Ammon's horn (tissue), 1 donor: ENCODE data around the gene YKT6.
"Not testable (repeated sequence)": the region's sequence is repeated elsewhere in the genome, so short reads cannot be mapped to it uniquely, and the experiment has no call there.

ENCODE experiments used
- DNase-seq: peaks from one replicate; pipeline ENCODE4 v3.0.0-alpha.2; 2016; ENCODE audit warnings: low spot score

The YKT6 gene

DNA sequence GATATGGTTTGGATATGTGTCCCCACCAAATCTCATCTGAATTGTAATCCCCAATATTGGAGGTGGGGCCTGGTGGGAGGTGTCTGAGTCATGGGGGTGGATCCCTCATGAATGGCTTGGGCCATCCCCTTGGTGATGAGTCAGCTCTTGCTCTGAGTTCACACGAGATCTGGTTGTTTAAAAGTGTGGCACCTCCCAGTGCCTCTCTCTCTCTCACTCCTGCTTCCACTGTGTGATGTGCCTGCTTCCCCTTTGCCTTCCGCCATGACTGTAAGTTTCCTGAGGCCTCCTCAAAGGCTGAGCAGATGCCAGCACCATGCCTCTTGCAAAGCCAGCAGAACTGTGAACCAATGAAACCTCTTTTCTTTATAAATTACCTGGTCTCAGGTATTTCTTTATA is 6.7 kb upstream of the YKT6 start:
- no peak for DNase-seq

DNA sequence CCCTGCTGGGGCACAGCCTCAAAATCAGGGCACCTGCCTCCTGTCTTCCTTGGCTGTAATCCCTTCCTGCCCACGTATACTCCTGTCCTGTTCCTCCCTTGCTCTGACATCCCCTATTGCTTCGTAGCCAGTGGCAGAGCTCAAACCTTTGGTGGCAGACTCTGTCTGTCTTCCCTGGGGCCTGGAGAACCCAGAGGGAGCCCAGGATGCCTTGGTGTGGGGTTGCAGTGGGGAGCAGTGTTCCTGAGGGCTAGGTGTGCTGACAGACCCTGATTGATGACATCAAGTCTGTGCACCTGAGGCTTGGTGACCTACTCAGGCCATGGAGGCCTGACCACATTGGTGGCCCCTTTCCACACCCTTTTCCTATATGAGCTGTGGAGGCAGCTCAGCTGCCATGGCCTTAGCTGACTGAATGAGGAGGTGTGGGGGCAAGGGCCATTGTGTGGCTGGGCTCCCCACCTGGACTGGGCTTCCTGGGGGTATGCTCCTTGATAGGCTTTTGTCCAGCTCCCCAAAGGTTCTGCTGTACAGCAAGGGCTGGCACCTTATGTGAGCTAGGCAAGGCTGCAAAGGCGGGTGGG is 6.1 kb upstream of the YKT6 start:
- DNase-seq: no peak

DNA sequence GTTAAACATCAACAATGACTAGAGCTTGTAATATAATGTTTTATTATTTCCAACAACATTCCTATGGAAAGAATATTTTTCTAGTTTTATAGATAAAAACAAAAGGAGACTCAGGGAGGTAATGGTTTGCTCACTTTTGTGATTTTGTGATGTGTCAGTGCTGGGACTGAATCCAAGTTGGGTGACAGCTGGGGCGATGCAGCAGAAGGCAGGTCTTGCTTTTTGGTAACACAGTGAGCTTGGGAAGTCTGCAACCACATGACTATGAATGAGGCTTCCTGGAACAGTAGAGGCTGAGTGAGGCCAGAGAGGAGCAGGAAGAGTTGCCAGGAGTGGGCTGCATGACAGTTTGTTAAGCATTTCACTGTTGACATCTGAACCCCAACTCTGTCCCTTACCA is 4.9 kb upstream of the YKT6 start:
- DNase-seq: peak; percentile 59

DNA sequence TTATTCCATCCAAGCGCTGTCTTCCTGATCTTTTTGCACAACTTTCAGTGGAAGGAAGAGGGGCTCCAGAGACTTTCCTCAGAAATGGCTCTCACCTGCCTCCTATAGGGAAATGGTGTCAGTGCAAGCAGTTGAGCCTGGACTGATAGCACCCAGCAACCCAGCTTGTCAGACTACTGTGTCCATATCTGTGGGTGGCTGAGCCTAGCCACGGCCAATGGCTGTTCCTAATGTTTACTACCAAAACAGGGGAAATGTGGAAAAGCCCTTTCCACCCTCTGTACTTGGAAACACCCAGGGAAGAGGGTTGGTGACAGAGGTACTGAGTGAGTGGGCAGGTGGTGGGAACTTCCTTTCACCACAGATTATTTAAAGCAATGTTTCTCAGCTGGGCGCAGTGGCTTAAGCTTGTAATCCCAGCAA is 4.3 kb upstream of the YKT6 start:
- peak; percentile 74 for DNase-seq

DNA sequence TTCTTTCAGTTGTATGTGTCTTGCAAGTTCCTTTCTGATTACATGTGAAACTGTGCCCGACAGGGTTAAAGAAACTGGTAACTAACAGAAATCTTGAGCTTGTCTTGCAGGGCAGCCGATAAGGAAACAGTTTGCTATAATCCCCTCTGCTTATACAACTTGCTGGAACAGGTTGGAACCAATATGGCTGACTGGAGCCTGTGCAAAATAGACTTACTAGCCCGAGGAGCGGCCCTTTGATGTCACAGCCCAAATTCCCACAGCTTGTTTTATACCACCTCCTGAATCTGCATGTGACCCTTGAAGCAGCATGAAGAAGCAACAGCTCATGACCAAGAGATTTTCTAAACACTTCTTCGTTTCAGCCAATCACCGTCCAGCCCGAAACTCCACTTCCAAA is 3.3 kb upstream of the YKT6 start:
- DNase-seq: no peak

DNA sequence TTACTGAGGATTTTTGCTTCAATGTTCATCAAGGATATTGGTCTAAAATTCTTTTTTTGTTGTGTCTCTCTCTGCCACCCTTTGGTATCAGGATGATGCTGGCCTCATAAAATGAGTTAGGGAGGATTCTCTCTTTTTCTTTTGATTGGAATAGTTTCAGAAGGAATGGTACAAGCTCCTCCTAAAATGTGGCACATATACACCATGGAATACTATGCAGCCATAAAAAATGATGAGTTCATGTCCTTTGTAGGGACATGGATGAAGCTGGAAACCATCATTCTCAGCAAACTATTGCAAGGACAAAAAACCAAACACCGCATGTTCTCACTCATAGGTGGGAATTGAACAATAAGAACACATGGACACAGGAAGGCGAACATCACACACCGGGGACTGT is 615 bp upstream of the YKT6 start:
- not testable (repeated sequence) for DNase-seq

DNA sequence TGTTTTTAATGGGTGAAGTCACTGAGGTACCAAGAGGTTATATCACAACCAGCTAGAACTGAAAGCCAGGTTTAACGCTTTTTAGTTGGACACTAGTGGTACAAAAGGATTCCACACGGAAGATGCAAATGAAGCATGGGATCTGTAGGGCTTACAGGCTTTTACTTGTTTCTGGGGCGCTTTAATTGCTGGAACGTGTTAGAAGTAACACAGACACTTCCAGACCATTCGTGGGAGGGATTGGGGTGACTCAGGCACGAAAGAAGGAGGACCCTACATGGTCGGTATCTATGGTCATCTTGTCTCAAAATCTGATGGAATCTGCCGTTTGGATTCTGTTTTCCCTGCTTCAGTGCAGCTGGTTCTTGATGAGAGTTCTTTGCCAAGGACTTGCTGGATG is 1.0 kb downstream of the YKT6 start:
- no peak for DNase-seq

DNA sequence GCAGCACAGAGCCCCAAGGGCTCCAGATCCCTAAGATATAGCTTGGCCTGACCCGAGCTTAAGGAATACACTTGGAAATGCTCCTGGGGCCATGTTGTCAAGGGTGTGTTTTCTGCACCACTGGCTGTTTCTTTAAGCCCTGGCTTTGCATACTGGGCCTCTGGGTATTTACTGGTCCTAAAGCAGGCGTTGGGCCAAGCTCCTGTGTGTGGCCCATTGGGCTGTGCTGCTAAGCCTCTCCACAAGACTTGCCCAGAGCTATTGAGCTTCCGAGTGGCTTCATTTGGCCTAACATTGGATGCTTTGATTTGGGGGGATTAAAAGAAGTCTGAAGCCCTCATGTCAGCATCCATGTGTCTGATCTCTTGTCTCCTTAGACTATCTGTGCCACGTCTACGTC is 5.2 kb downstream of the YKT6 start:
- no peak for DNase-seq

DNA sequence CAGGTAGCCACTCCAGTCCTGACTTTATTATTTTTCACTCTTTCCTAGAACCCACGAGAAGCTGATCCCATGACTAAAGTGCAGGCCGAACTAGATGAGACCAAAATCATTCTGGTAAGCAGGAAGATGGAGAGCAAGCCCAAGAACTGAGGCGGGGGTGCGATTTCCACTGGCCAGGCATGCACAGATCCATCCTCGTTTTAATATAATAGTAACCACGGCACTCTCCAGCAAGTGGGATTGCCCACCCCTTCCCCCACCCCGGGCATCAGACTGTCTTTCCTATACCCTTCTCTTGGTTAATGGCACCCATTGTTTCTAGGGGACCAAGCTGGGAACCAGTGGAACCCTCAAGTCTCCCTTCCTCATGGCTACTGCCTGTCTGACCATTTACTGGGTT is 7.3 kb downstream of the YKT6 start:
- DNase-seq: no peak

DNA sequence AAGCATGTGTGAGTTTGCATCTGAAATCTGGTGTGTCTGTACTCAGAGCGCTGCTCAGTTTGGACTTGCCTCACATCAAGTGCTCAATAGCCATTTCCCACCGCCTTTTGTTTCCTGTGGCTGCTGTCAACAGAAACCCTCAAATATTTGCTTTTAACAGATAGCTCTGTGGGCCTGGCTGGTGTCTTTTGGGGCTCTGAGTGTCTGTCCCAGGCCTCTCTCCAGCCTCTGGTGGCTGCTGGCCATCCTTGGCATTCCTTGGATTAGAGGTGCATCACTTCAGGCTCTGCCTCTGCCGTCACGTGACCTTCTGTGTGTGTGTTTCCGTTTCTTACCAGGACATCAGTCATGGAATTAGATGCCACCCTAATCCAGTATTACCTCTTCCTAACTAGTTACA is 9.3 kb downstream of the YKT6 start:
- no peak for DNase-seq

DNA sequence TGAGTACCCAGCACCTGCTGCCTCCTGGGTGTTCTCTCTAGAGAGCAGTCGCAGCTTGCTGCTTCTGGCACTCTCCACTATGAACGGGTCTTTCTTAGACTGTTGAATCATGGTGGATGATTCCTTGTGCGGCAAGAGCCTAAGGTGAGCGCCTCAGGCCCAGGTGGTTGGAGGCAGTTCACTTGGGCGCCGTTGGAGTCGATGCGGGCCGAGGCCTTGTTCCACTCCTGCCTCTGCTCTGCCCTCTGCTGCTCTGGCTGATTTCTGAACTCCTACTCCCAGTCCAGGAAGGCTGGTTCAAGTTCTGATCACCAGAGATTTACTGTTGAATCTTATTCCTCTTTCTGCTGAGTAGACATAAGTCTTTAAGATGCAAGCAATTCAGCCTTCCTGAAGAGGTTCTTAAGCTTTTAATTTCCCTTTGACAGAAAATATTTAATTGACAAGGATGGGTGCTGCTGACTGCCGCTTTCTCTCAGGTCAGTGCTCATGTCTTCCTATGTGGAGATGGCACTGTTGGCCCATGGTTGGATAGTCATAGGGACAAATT is 10.4 kb downstream of the YKT6 start:
- no peak for DNase-seq

DNA sequence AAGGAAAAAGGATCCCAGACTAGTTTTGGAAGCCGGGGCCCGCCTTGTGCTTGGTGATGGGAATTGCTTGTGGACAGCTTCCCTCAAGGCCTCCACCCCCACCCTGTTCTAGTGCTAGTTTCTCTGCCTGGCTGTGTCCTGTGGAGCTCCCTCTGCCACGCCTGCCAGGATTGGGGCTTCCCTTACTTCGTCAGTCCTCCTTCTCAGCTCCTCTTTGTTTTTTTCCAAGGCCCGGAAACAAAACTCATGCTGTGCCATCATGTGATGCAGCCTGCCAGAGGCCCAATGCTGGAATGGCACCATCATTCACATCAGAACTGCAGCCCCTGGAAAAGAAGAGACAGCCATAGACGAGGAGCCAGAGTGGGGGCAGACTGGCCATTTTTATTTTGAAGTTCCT is 11.2 kb downstream of the YKT6 start:
- DNase-seq: peak; percentile 77

DNA sequence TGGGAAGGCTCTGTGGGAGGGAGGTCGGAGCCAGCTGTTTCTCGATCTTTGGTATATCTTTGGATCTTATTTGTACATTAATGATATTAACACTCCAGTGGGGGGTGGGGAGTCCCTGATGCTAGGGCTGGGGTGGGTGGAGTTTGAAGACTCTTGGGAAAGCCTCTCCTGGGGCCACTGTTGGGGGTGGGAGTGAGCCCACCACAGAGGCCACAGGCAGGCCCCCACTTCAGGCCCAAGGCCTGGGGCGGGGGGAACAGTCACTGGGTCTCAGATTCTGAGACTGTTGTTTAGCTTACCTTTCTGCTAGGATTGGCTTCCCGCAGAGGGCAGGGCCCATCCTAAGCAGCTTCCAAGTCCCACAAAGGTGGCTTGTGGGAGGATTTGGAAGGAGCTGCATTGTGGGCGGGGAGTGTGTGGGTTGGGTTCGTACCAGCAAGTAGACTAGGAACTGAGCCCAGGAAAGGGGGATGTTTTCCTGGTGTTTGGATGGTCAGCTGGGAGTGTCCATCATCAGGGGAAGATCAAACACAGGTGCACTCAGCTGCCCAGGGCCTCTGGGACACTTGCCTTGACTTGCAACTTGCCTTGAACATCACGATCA is 11.9 kb downstream of the YKT6 start:
- no peak for DNase-seq

DNA sequence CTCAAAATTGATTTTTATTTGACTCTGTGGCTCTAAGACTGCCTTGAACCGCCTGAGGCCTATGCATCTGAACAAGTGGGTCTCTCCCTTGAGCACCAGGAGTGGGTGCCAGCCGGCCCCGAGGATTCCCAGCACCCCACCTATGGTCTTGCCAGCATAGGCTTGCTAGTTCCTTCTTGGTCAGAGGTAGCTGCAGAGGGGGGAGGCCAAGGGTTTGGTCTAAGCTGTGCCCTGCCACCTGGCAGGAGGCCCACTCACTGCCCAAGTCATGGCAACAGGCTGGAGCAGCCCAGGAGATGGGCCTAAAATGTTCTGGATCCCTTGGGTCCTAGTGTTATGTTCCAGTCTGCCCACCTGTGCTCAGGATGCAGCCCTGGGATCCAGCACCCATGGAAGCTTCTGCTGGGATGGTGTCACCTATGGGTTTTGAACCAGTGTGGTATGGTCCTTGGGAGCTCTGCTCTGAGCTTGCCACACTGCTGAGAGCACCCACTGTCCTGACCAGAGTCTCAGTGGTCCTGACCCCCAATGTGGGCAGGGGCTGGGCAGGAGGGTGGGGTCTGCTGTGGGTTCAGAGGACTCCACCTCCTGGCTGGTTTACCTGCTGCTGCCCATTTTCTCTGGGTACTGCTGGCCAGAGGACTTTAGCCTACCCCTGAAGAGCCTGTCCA is 12.6 kb downstream of the YKT6 start:
- DNase-seq: no peak

DNA sequence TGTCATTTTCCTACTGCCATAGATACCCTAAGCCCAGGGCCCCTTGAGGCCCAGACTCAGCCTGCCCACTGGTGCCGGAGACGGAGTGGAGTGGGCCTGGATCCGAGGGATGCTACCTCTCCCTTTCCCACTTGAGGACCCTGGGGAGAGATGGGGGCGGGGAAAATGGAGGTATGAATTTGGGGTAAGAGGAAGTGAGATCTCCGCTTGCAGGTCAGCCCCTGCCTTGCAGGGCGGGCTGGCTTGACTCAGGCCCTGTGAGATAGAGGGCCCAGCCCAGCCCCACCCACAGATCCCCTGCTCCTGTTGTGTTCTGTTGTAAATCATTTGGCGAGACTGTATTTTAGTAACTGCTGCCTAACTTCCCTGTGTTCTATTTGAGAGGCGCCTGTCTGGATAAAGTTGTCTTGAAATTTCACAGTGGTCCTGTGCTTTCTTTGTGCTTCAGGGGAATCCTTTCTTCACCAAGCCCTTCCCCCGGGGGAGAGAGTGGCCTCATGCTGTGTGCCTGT is 13.2 kb downstream of the YKT6 start:
- no peak for DNase-seq

DNA sequence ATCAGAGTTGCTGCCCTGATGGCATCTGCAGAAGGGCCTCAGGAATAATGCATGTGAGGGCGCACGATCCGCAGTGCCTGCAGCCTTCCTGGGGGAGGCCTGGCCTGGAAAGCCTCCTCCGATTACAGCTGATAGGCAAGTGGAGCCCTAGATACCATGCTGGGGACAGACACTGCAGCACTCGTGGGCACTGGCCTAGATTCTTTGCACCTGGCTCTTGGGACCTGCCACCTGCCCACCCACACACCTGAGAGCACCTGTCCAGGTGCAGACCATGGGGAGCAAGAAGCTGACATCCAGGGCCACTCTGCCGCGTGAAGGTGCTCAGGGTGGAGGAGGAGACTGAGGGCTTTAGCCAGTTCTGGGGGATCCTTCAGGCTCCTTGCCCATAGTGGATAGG is 14.8 kb downstream of the YKT6 start:
- DNase-seq: no peak

DNA sequence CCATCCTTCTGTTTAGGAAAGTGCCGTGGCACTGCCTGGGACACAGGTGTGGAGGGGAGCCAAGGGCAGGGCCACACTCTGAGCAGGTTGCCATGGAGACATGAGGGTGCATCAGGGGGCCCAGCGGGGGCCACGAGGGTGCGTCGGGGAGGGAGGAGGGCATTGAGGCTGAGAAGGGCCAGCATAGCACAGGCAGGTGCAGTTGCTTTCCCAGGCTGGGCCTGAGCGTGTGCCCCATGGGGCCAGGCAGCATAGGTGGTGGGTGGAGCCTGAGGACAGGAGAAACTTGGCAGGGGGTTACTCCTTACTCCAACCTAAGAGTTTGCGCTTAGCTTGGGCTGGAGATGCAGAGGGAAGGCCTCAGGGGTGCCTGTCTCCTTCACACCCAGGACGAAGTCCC is 15.2 kb downstream of the YKT6 start:
- DNase-seq: no peak

DNA sequence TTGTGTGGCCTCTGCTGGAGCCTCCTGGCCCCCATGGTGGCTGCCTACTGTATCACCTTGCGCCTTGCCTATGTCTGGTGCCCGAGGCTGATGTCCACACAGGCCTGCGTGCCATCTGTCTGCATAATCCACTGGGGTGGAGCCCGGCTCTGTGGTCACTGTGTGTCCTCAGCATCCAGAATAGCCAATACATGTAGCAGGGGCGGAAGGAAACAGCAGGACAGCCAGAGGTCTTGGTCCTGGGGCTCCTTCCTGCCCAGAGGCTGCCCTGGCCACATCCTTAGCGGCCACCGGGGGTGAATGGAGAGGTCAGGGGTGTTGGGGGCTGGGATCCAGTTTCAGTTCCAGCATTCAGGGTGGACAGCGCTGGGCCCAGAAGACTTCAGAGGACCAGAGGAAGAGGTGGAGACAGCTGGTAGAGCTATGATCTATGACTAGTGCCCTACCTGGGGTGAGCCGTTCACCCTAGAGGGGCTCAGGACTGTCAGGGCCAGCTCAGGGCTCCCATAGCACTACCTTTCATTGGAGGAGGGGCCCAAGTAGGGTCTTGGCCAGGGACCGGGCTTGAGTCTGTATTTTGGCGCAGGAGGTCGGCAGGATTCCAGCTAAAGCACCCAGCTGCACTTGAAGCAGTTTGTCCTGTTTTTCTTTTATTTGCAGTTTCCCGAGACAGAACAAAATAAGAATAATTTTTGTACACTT is 15.9 kb downstream of the YKT6 start:
- peak; percentile 48 for DNase-seq

DNA sequence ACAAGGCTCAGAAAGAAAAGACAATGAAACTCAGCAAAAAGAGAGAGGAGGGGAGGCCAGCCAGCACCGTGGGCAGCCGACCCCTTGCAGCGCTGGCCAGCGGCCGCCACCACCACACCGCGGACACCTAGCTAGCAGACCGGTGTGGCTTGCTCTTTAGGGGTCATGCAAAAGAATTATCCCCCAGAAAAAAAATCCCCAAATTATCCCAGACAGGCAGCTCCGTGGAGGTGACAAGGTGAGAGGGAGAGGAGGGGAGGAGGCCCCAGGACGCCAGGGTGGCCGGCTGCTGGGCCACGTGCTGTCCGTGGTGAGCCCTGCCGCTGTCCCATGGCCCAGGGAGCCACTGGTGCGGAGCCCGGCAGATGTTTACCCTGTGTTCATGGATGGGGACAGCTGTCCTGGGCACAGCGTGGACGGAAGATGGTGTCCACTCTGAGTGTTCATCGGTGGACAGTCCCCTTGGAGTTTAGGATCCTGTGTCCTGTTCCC is 16.5 kb downstream of the YKT6 start:
- no peak for DNase-seq

DNA sequence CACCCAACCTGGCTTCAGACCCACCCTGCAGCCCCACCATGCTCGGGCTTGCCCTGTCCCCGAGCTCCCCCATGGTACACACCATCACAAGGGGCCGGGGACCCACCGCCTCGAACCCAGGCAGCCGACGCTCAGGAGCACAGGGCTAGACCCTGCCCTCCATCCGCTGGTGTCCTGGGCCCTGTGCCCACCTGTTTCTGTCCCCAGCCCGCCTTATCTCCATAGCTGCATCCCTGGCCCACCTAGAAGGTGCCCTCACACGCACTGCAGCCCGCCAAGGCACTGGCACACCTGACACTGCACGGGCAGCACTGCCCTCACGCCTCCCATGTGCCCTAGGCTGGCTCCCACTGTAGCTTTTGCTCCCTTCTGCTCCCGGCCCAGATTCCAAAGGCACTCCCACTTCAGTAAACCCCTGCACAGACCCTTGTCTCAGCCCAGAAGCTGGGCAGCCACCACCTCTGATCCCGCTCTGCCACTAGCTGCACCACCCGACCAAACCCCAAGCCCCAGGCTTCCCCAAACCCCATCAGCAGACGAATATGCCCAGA is 17.1 kb downstream of the YKT6 start:
- no peak for DNase-seq

DNA sequence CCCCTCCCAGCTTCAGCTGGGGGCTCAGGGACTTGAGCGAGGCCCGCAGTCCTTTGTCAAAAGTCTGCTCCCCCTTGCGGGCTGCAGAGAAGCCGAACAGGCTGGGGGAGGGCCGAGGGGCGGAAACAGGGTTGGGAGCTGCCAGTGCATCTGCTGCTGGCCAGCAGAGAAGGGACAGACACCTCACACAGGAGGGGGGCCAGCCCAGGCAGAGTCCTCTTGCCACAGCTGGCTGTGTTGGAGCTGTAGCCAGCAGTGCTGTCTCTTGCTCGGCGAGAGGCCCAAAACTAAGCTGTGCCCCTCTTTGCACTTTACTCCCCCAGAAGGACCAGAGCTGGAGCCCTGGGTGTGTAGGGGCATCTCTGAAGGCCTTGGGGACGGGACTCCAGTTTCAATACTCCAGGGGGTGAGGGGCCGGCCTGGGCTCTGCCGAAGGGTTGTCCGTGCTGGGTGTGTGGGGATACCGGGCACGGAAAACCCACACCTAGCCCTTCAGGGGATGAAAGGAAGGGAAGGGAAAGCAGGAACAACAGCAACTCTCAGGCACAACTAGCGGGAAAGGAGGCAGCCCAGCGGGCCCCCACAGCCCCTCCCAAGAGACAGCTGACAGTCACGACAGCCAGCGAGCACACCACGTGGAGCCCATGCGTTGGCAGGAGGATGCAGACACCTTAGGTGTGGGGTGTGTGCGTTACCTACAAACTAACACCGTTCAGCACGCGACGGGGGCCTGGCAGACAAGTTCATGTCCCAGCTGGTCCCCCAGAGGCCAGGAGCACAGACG is 17.8 kb downstream of the YKT6 start:
- DNase-seq: no peak
